ENCODE data around the gene BCAN. TPM values are rescaled to one million over a fixed set of nuclear protein-coding genes. Genes with fewer than 3 reads are reported as not detected.

The BCAN gene
- total and polyA plus RNA-seq, 10 donors = 0.10 to 0.11 TPM; not detected in 8

- peaks cover 8 to 41% (median 28%) of the 10 kb centered on the region in 6 donors for H3K4me1 ChIP-seq
- no peak overlapping the region for H3K4me3 ChIP-seq
- DNase-seq = no peak
- no peak overlapping the region for H3K27ac ChIP-seq
- H3K9me3 ChIP-seq = no peaks in the 10 kb centered on the region
- H3K27me3 ChIP-seq (replicated peaks in 1 of 7) = no peaks in the 10 kb centered on the region
- intact Hi-C loops (cut with DNase I; ENCODE audit: low total_unique reads) = no loop called here
- WGBS, 5 donors = 88 to 94% (median 90%) methylated on average over 4 of the region's 4 CpGs
- peaks cover 0 to 53% (median 48%) of the 10 kb centered on the region in 6 donors for H3K36me3 ChIP-seq
- TF ChIP-seq POLR2AphosphoS5 (IDR thresholded peaks at IDR 0.05) (no peak), POLR2A (IDR thresholded peaks at IDR 0.05) (no peak), CTCF (IDR thresholded peaks at IDR 0.05 in 8 of 11, conservative IDR thresholded peaks at IDR 0.05 in 3 of 11) (no peak)
Observed at GRCh38 chr1:156598731-156599432, 43.0 kb upstream of the BCAN start.

DNA sequence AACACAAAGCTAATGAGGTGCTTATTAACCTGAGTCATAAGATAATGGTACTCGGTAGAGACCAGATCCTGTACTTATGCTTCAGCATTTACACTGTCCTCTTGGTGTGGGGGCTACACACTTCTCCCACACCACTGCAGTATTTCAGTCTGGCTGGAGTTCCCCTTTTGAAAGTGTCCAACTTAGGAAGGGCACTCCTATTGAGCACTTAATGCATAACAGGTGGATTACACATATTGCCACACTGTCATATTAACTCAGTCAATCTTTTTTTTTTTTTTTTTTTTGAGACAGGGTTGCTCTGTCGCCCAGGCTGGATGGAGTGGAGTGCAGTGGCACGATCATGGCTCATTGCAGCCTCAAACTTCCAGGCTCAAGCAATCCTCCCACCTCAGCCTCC, 42.1 kb upstream of the BCAN start:
- Histone ChIP-seq H3K27ac (no peak overlapping the region), H3K27me3 (replicated peaks in 1 of 7) (no peaks in the 10 kb centered on the region), H3K4me1 (peaks cover 8 to 41% (median 28%) of the 10 kb centered on the region in 6 donors), H3K4me3 (peak overlapping the region in 1 of 8 donors; percentile 89), H3K36me3 (peaks cover 0 to 43% (median 40%) of the 10 kb centered on the region in 6 donors), H3K9me3 (no peaks in the 10 kb centered on the region)
- TF ChIP-seq CTCF (IDR thresholded peaks at IDR 0.05 in 8 of 11, conservative IDR thresholded peaks at IDR 0.05 in 3 of 11) = peak in 2 of 11 experiments; percentile 12 to 16
- no peak for TF ChIP-seq POLR2AphosphoS5 (IDR thresholded peaks at IDR 0.05)
- no peak for TF ChIP-seq POLR2A (IDR thresholded peaks at IDR 0.05)
- intact Hi-C loops (cut with DNase I; ENCODE audit: low total_unique reads) = loop anchor here (10.0 kb wide), 1 partner anchor 115 kb away; no protein-coding TSS in a partner anchor
- 37 to 66% (median 48%) methylated on average over 3 of the region's 3 CpGs for WGBS, 5 donors
- no peak for DNase-seq

DNA sequence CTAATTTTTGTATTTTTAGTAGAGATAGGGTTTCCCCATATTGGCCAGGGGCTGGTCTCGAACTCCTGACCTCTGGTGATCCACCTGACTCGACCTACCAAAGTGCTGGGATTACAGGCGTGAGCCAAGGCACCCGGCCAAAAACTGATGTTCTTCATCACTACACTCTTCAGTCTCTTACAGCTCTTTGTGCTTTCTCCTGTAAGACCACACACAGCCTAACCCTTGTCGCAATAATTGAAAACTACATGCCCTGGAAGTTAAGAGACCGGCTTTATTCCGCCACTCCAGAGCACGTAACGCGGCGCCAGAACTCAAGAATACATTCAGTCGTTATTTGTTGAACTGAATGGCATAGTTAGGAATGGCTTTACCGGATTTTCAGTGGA, 41.2 kb upstream of the BCAN start:
- 2 to 4% (median 3%) methylated on average over 13 of the region's 13 CpGs for WGBS, 5 donors
- no peaks in the 10 kb centered on the region for H3K9me3 ChIP-seq
- peak overlapping the region; percentile 70 to 89 (median 80) for H3K4me3 ChIP-seq
- intact Hi-C loops (cut with DNase I; ENCODE audit: low total_unique reads) = loop anchor here (10.0 kb wide), 1 partner anchor 116 kb away; no protein-coding TSS in a partner anchor
- peaks cover 8 to 41% (median 28%) of the 10 kb centered on the region in 6 donors for H3K4me1 ChIP-seq
- DNase-seq = no peak
- no peaks in the 10 kb centered on the region for H3K27me3 ChIP-seq (replicated peaks in 1 of 7)
- H3K36me3 ChIP-seq = peaks cover 0 to 34% (median 30%) of the 10 kb centered on the region in 6 donors
- peak overlapping the region in 7 of 8 donors; percentile 71 to 88 (median 81) for H3K27ac ChIP-seq
- no peak for TF ChIP-seq CTCF (IDR thresholded peaks at IDR 0.05 in 8 of 11, conservative IDR thresholded peaks at IDR 0.05 in 3 of 11)
- TF ChIP-seq POLR2A (IDR thresholded peaks at IDR 0.05) = no peak
- no peak for TF ChIP-seq POLR2AphosphoS5 (IDR thresholded peaks at IDR 0.05)

- WGBS, 5 donors = 0 to 1% (median 0%) methylated on average over 17 to 35 of the region's 35 CpGs
- H3K4me1 ChIP-seq = peaks cover 8 to 41% (median 28%) of the 10 kb centered on the region in 6 donors
- peak within 1 kb of the TSS; percentile 71 to 88 (median 79) for H3K27ac ChIP-seq
- peak within 1 kb of the TSS; percentile 70 to 89 (median 80) for H3K4me3 ChIP-seq
- DNase-seq = peak; percentile 93
- TF ChIP-seq POLR2AphosphoS5 (IDR thresholded peaks at IDR 0.05) = peak; percentile 55 to 85 (median 76)
- TF ChIP-seq CTCF (IDR thresholded peaks at IDR 0.05 in 8 of 11, conservative IDR thresholded peaks at IDR 0.05 in 3 of 11) = no peak
- intact Hi-C loops (cut with DNase I; ENCODE audit: low total_unique reads) = loop anchor here (10.0 kb wide), 1 partner anchor 116 kb away; no protein-coding TSS in a partner anchor
- H3K27me3 ChIP-seq (replicated peaks in 1 of 7) = no peaks in the 10 kb centered on the region
- H3K9me3 ChIP-seq = no peaks in the 10 kb centered on the region
- peaks cover 0 to 29% (median 25%) of the 10 kb centered on the region in 6 donors for H3K36me3 ChIP-seq
Observed at GRCh38 chr1:156601122-156601830, 40.6 kb upstream of the BCAN start, which contains the start of gene GPATCH4. Gene GPATCH4, minus strand, starts transcription at chr1:156601479.

Data from spleen (tissue), 11 donors.